ENCODE data around the gene CCDC148.

GRCh38 chr2:158381205-158381604, 75.3 kb downstream of the CCDC148 start:
- TF ChIP-seq TAF1 (IDR thresholded peaks at IDR 0.05; ENCODE audit: borderline replicate concordance, insufficient read depth, low read length): no peak
- TF ChIP-seq SIN3A (IDR thresholded peaks at IDR 0.05; ENCODE audit: borderline replicate concordance, insufficient read depth, low read length): no peak
- TF ChIP-seq, protein P1, sequence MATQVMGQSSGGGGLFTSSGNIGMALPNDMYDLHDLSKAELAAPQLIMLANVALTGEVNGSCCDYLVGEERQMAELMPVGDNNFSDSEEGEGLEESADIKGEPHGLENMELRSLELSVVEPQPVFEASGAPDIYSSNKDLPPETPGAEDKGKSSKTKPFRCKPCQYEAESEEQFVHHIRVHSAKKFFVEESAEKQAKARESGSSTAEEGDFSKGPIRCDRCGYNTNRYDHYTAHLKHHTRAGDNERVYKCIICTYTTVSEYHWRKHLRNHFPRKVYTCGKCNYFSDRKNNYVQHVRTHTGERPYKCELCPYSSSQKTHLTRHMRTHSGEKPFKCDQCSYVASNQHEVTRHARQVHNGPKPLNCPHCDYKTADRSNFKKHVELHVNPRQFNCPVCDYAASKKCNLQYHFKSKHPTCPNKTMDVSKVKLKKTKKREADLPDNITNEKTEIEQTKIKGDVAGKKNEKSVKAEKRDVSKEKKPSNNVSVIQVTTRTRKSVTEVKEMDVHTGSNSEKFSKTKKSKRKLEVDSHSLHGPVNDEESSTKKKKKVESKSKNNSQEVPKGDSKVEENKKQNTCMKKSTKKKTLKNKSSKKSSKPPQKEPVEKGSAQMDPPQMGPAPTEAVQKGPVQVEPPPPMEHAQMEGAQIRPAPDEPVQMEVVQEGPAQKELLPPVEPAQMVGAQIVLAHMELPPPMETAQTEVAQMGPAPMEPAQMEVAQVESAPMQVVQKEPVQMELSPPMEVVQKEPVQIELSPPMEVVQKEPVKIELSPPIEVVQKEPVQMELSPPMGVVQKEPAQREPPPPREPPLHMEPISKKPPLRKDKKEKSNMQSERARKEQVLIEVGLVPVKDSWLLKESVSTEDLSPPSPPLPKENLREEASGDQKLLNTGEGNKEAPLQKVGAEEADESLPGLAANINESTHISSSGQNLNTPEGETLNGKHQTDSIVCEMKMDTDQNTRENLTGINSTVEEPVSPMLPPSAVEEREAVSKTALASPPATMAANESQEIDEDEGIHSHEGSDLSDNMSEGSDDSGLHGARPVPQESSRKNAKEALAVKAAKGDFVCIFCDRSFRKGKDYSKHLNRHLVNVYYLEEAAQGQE (IDR thresholded peaks at IDR 0.05; ENCODE audit: insufficient read depth in 1 of 2, low read depth in 2 of 2, low read length in 2 of 2): no peak
- no peak for TF ChIP-seq POLR2AphosphoS5 (IDR thresholded peaks at IDR 0.05; ENCODE audit: low read depth, low read length)
- TF ChIP-seq FOXP2 (optimal IDR thresholded peaks at IDR 0.05; ENCODE audit: borderline replicate concordance, extremely low read depth, extremely low read length, insufficient read depth): no peak
